OCI-LY7 (cell line): ENCODE measurements around the gene CLDN9. TPM values are rescaled to one million over a fixed set of nuclear protein-coding genes. Genes with fewer than 3 reads are reported as not detected.
A peak's percentile ranks its signal among the peaks of the same experiment; 100 is the strongest.

Experiments used
- BruUV-seq: library from RNA; stranded (reverse); fragments of 400-500 nt; replicated peaks from 2 replicates; lab custom pipeline; 2021; lab: Mats Ljungman, UMichigan
- CTCF ChIA-PET: fragments of 300-600 bp; sonication (Branson Sonifier 250); formaldehyde crosslinking; loops from one replicate; lab custom pipeline; 2022; ENCODE audit warnings: antibody characterized with exemption; ENCODE audit not compliant: unreplicated experiment; lab: Charles Lee
- POLR2A ChIA-PET: fragments of 300-600 bp; sonication (Branson Sonifier 250); formaldehyde crosslinking; loops from one replicate; lab custom pipeline; 2022; ENCODE audit warnings: antibody characterized with exemption; lab: Charles Lee
- DNase-seq: peaks from one replicate; pipeline ENCODE4 v3.0.0-alpha.2; 2015; ENCODE audit warnings: low spot score
- H2AFZ ChIP-seq: fragments of 200-600 bp; sonication (generic), shearing (Covaris generic); 2 replicates; pipeline ENCODE4 v1.6.1; 2014; ENCODE audit warnings: mild to moderate bottlenecking, antibody characterized with exemption, low read length, moderate library complexity
- H3K27ac ChIP-seq: fragments of 200-600 bp; sonication (generic); 2 replicates; pipeline ENCODE4 v1.5.1; 2014; ENCODE audit warnings: mixed run types, low read depth, mild to moderate bottlenecking, moderate library complexity, low read length, inconsistent platforms; ENCODE audit not compliant: poor library complexity, severe bottlenecking
- H3K36me3 ChIP-seq: fragments of 200-600 bp; sonication (generic); 2 replicates; pipeline ENCODE4 v1.6.1; 2014; ENCODE audit warnings: mild to moderate bottlenecking, antibody characterized with exemption, low read length, moderate library complexity, mixed read lengths; ENCODE audit not compliant: insufficient read depth
- H3K4me1 ChIP-seq: fragments of 200-600 bp; sonication (generic); 2 replicates; pipeline ENCODE4 v1.5.1; 2014; ENCODE audit warnings: mild to moderate bottlenecking, low read length; ENCODE audit not compliant: insufficient read depth, poor library complexity, severe bottlenecking
- H3K4me2 ChIP-seq: fragments of 200-600 bp; sonication (generic); 2 replicates; pipeline ENCODE4 v1.6.1; 2014; ENCODE audit warnings: mild to moderate bottlenecking, low read length
- H3K4me3 ChIP-seq: fragments of 200-600 bp; sonication (generic); 2 replicates; pipeline ENCODE4 v1.5.1; 2014; ENCODE audit warnings: mild to moderate bottlenecking, low read depth, low read length; ENCODE audit not compliant: poor library complexity, severe bottlenecking
- H3K79me2 ChIP-seq: fragments of 200-600 bp; sonication (generic); 2 replicates; pipeline ENCODE4 v1.6.1; 2016; ENCODE audit warnings: low read depth, mild to moderate bottlenecking, low read length, moderate library complexity, mixed read lengths; ENCODE audit not compliant: insufficient read depth
- H3K9me2 ChIP-seq: fragments of 200-600 bp; sonication (generic); 2 replicates; pipeline ENCODE4 v1.6.1; 2016; ENCODE audit warnings: mild to moderate bottlenecking, low read length, mixed read lengths; ENCODE audit not compliant: insufficient read depth
- H3K9me3 ChIP-seq: fragments of 200-600 bp; sonication (generic); 2 replicates; pipeline ENCODE4 v1.6.1; 2014; ENCODE audit warnings: mild to moderate bottlenecking, mixed run types, low read length, mixed read lengths
- H4K20me1 ChIP-seq: fragments of 200-600 bp; sonication (generic); 2 replicates; pipeline ENCODE4 v1.6.1; 2014; ENCODE audit warnings: mild to moderate bottlenecking, antibody characterized with exemption, low read length, moderate library complexity, mixed read lengths; ENCODE audit not compliant: insufficient read depth
- EZH2phosphoT487 ChIP-seq: fragments of 200-600 bp; sonication (generic); IDR thresholded peaks from 2 replicates; pipeline ENCODE4 v1.6.1; 2018; ENCODE audit warnings: low read depth, borderline replicate concordance, mild to moderate bottlenecking, mixed run types, antibody characterized with exemption, low read length, moderate library complexity, mixed read lengths
- intact Hi-C: fragments of 100-400 bp; cut with micrococcal nuclease; formaldehyde crosslinking; loops from one replicate; pipeline ENCODE4 v1.10.0; 2022; ENCODE audit not compliant: unreplicated experiment
- total RNA-seq, 2 experiments: library from RNA; depleted of rRNA in 1 of 2; stranded (reverse); fragments of >200 nt in 1 of 2; shearing (Covaris generic) in 1 of 2; gene quantifications; 2 replicates each; pipeline ENCODE4 v1.2.3, GENCODE V29; 2014 to 2022
- TF ChIP-seq, protein P1 (sequence below): fragments of 200-600 bp; sonication (generic); conservative IDR thresholded peaks from 2 replicates; pipeline ENCODE4 v1.5.1; 2014; ENCODE audit warnings: mild to moderate bottlenecking, antibody characterized with exemption, low read length, moderate library complexity, mixed read lengths

The CLDN9 gene
- total RNA-seq, 2 experiments from 2014 or later: 0.42 TPM; not detected in 1

- H3K4me1 ChIP-seq: peaks cover 10% of the 10 kb centered on the region
- no peak overlapping the region for H3K4me2 ChIP-seq
- H3K27ac ChIP-seq: no peak overlapping the region
- H3K9me3 ChIP-seq: no peaks in the 10 kb centered on the region
- H2AFZ ChIP-seq: no peak overlapping the region
- POLR2A ChIA-PET: no interaction called here
- no peak overlapping the region for H3K4me3 ChIP-seq
- BruUV-seq: no TSS peak
- TF ChIP-seq EZH2phosphoT487: no peak
- TF ChIP-seq, protein P1, sequence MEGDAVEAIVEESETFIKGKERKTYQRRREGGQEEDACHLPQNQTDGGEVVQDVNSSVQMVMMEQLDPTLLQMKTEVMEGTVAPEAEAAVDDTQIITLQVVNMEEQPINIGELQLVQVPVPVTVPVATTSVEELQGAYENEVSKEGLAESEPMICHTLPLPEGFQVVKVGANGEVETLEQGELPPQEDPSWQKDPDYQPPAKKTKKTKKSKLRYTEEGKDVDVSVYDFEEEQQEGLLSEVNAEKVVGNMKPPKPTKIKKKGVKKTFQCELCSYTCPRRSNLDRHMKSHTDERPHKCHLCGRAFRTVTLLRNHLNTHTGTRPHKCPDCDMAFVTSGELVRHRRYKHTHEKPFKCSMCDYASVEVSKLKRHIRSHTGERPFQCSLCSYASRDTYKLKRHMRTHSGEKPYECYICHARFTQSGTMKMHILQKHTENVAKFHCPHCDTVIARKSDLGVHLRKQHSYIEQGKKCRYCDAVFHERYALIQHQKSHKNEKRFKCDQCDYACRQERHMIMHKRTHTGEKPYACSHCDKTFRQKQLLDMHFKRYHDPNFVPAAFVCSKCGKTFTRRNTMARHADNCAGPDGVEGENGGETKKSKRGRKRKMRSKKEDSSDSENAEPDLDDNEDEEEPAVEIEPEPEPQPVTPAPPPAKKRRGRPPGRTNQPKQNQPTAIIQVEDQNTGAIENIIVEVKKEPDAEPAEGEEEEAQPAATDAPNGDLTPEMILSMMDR: no peak
- H3K9me2 ChIP-seq: no peaks in the 10 kb centered on the region
- CTCF ChIA-PET: no interaction called here
- H3K79me2 ChIP-seq: no peaks in the 10 kb centered on the region
- intact Hi-C loops: no loop called here
- DNase-seq: no peak
- H3K36me3 ChIP-seq: peaks cover 3% of the 10 kb centered on the region; the same call in 1 of the 2 replicates
- H4K20me1 ChIP-seq: no peaks in the 10 kb centered on the region; the same call in 1 of the 2 replicates
Observed at GRCh38 chr16:3032624-3033023, 19.9 kb downstream of the CLDN9 start.

GRCh38 chr16:3035289-3035971, 22.7 kb downstream of the CLDN9 start:
- no peaks in the 10 kb centered on the region for H3K9me2 ChIP-seq
- intact Hi-C loops: no loop called here
- H3K9me3 ChIP-seq: no peaks in the 10 kb centered on the region
- POLR2A ChIA-PET: interaction anchor here (0.6 kb wide), 1 partner anchor 12 kb away, joined by 3 read pairs; the partner anchor contains the start of genes HCFC1R1 and THOC6
- BruUV-seq: no TSS peak
- no peak for TF ChIP-seq EZH2phosphoT487
- no peak overlapping the region for H3K27ac ChIP-seq
- H2AFZ ChIP-seq: no peak overlapping the region
- DNase-seq: no peak
- H3K4me2 ChIP-seq: no peak overlapping the region
- no peaks in the 10 kb centered on the region for H3K4me1 ChIP-seq
- no peaks in the 10 kb centered on the region for H3K36me3 ChIP-seq
- CTCF ChIA-PET: no interaction called here
- H4K20me1 ChIP-seq: no peaks in the 10 kb centered on the region
- no peak overlapping the region for H3K4me3 ChIP-seq
- no peaks in the 10 kb centered on the region for H3K79me2 ChIP-seq

GRCh38 chr16:3035972-3036725, 23.4 kb downstream of the CLDN9 start:
- peak; percentile 15; the same call in 1 of the 2 replicates for TF ChIP-seq EZH2phosphoT487
- TF ChIP-seq, protein P1: no peak
- Histone ChIP-seq H3K9me2 (no peaks in the 10 kb centered on the region), H4K20me1 (no peaks in the 10 kb centered on the region), H3K79me2 (no peaks in the 10 kb centered on the region), H2AFZ (no peak overlapping the region), H3K27ac (no peak overlapping the region), H3K4me1 (no peaks in the 10 kb centered on the region), H3K4me3 (no peak overlapping the region), H3K4me2 (no peak overlapping the region), H3K36me3 (no peaks in the 10 kb centered on the region), H3K9me3 (no peaks in the 10 kb centered on the region)
- intact Hi-C loops: no loop called here
- CTCF ChIA-PET: no interaction called here
- no TSS peak for BruUV-seq
- POLR2A ChIA-PET: interaction anchor here (0.6 kb wide), 1 partner anchor 12 kb away, joined by 3 read pairs; the partner anchor contains the start of genes HCFC1R1 and THOC6
- DNase-seq: no peak
